K562 (cell line): ENCODE measurements around the gene FAM174B. TPM values are rescaled to one million over a fixed set of nuclear protein-coding genes. Genes with fewer than 3 reads are reported as not detected.

Experiments used
- ATAC-seq: fragments of 200-7000 bp; cut with Tn5 transposase; 3 replicates; pipeline ENCODE4 v1.9.1; 2020; ENCODE audit warnings: moderate library complexity
- BruUV-seq: library from RNA; stranded (reverse); fragments of 400-500 nt; replicated peaks from 2 replicates; lab custom pipeline; 2021; lab: Mats Ljungman, UMichigan
- CTCF ChIA-PET: fragments of 300-600 bp; formaldehyde crosslinking; extraction: SDS; loops from one replicate; lab custom pipeline; 2021; ENCODE audit warnings: low intra/inter-chr PET ratio; lab: Yijun Ruan, JAX
- POLR2A ChIA-PET: fragments of 300-600, 350-650 bp; sonication (Branson Sonifier 250); formaldehyde crosslinking; extraction: SDS; loops from one replicate; lab custom pipeline; 2021; ENCODE audit warnings: antibody characterized with exemption, inconsistent platforms; lab: Yijun Ruan, JAX
- DNase-seq, 4 experiments: peaks; one replicate each; pipeline versions ENCODE4 v3.0.0 to v3.0.0-alpha.2; 2011 to 2018; ENCODE audit warnings: low spot score in 3 of 4, mixed read lengths in 3 of 4; ENCODE audit errors: extremely low read depth in 1 of 4
- FAIRE-seq: peaks from 2 replicates; lab custom pipeline; 2011; peaks lifted over from hg19 to GRCh38; lab: Jason Lieb, UNC
- H2AFZ ChIP-seq: 2 replicates; pipeline ENCODE4 v1.6.0; 2011; ENCODE audit warnings: low read depth, low read length, control low read depth, inconsistent platforms
- H3K27ac ChIP-seq: fragments of 200-600 bp; 3 replicates; pipeline ENCODE4 v1.8.0; 2011; ENCODE audit warnings: low read depth, mild to moderate bottlenecking, control low read depth, inconsistent platforms, low read length, moderate library complexity, mixed read lengths; ENCODE audit errors: extremely low read depth
- H3K27me3 ChIP-seq, 2 experiments: fragments of 300-600 bp in 1 of 2; 2 replicates in 1 of 2; 3 replicates in 1 of 2; pipeline versions ENCODE4 v1.6.0 to v1.8.0; 2011; ENCODE audit warnings: inconsistent platforms in 2 of 2, low read length in 2 of 2, mild to moderate bottlenecking in 1 of 2, mixed read lengths in 1 of 2, moderate library complexity in 1 of 2; ENCODE audit not compliant: control insufficient read depth in 2 of 2, insufficient read depth in 2 of 2
- H3K36me3 ChIP-seq: fragments of 300-600 bp; 3 replicates; pipeline ENCODE4 v1.8.0; 2011; ENCODE audit warnings: mild to moderate bottlenecking, low read length, inconsistent platforms; ENCODE audit not compliant: control insufficient read depth, insufficient read depth
- H3K4me1 ChIP-seq, 2 experiments: fragments of 200-600 bp in 1 of 2; replicated peaks in 1 of 2; 2 replicates in 1 of 2; 3 replicates in 1 of 2; pipeline versions ENCODE4 v1.5.1 to v1.8.0; 2011; ENCODE audit warnings: inconsistent platforms in 2 of 2, low read length in 2 of 2, mild to moderate bottlenecking in 1 of 2, mixed read lengths in 1 of 2, moderate library complexity in 1 of 2; ENCODE audit not compliant: control insufficient read depth in 2 of 2, insufficient read depth in 2 of 2
- H3K4me2 ChIP-seq: 2 replicates; pipeline ENCODE4 v1.6.1; 2011; ENCODE audit warnings: low read length, control low read depth, inconsistent platforms, mixed read lengths; ENCODE audit not compliant: insufficient read depth
- H3K4me3 ChIP-seq: fragments of 200-600 bp; sonication (generic), shearing (Covaris generic); 2 replicates; pipeline ENCODE4 v1.5.1; 2016; ENCODE audit warnings: control low read depth, inconsistent platforms
- H3K79me2 ChIP-seq: fragments of 200-600 bp; 3 replicates; pipeline ENCODE4 v1.8.0; 2011; ENCODE audit warnings: low read length, inconsistent platforms; ENCODE audit not compliant: control insufficient read depth, insufficient read depth
- H3K9ac ChIP-seq, 2 experiments: 2 replicates each; pipeline versions ENCODE4 v1.6.0 to v1.6.1; 2011; ENCODE audit warnings: low read depth in 2 of 2, low read length in 2 of 2, control low read depth in 1 of 2, inconsistent platforms in 1 of 2, mild to moderate bottlenecking in 1 of 2, mixed read lengths in 1 of 2; ENCODE audit not compliant: insufficient read depth in 1 of 2
- H3K9me1 ChIP-seq: one replicate; pipeline ENCODE4 v1.6.0; 2011; ENCODE audit warnings: inconsistent platforms, mild to moderate bottlenecking, low read length, moderate library complexity; ENCODE audit not compliant: control insufficient read depth, insufficient read depth
- H3K9me3 ChIP-seq: replicated peaks from 2 replicates; pipeline ENCODE4 v1.5.1; 2011; ENCODE audit warnings: low read depth, low read length, inconsistent platforms; ENCODE audit not compliant: control insufficient read depth, insufficient read depth
- H4K20me1 ChIP-seq: replicated peaks from 2 replicates; pipeline ENCODE4 v1.6.1; 2011; ENCODE audit warnings: low read length, inconsistent platforms, mixed read lengths; ENCODE audit not compliant: control insufficient read depth, insufficient read depth
- CC2D1A ChIP-seq: fragments of 450-650 bp; IDR thresholded peaks from 2 replicates; pipeline ENCODE4 v1.6.1; 2017; ENCODE audit warnings: mild to moderate bottlenecking
- HIVEP1 ChIP-seq: fragments of 250-450 bp; sonication (Bioruptor Pico); IDR thresholded peaks from 2 replicates; pipeline ENCODE4 v1.4.0; 2020; ENCODE audit warnings: mild to moderate bottlenecking
- HNRNPLL ChIP-seq: fragments of 200-400 bp; formaldehyde crosslinking; IDR thresholded peaks from 2 replicates; pipeline ENCODE4 v1.6.1; 2017; ENCODE audit warnings: low read length, low read depth, mild to moderate bottlenecking; ENCODE audit not compliant: poor library complexity, severe bottlenecking
- IFI16 ChIP-seq: fragments of 250-450 bp; sonication (Bioruptor Pico); IDR thresholded peaks from 2 replicates; pipeline ENCODE4 v2.1.2; 2022; ENCODE audit warnings: mild to moderate bottlenecking, inconsistent platforms
- MCM3 ChIP-seq: fragments of 450-650 bp; IDR thresholded peaks from 2 replicates; pipeline ENCODE4 v1.6.1; 2016
- NFIX ChIP-seq: fragments of 250-450 bp; sonication (Bioruptor Pico); IDR thresholded peaks from 2 replicates; pipeline ENCODE4 v1.4.0; 2020; ENCODE audit warnings: low read depth, mild to moderate bottlenecking, moderate library complexity
- SLC30A9 ChIP-seq: fragments of 250-450 bp; sonication (Bioruptor Pico); IDR thresholded peaks from 2 replicates; pipeline ENCODE4 v1.8.0; 2022; ENCODE audit warnings: mild to moderate bottlenecking, moderate library complexity
- SMAD4 ChIP-seq: fragments of 250-450 bp; sonication (Bioruptor Pico); conservative IDR thresholded peaks from 2 replicates; pipeline ENCODE4 v1.8.0; 2021; ENCODE audit warnings: inconsistent platforms, mild to moderate bottlenecking, moderate library complexity
- U2AF1 ChIP-seq: fragments of 200-400 bp; formaldehyde crosslinking; optimal IDR thresholded peaks from 2 replicates; pipeline ENCODE3; 2017; ENCODE audit warnings: mild to moderate bottlenecking, low read depth, low read length, moderate library complexity
- XRCC3 ChIP-seq: fragments of 450-650 bp; IDR thresholded peaks from 2 replicates; pipeline ENCODE4 v1.6.1; 2017; ENCODE audit warnings: mild to moderate bottlenecking, moderate library complexity
- ZBTB17 ChIP-seq: fragments of 450-650 bp; formaldehyde crosslinking; IDR thresholded peaks from 2 replicates; pipeline ENCODE4 v1.4.0; 2020; ENCODE audit warnings: mild to moderate bottlenecking
- ZNF175 ChIP-seq: fragments of 200-800 bp; sonication (Bioruptor generic); IDR thresholded peaks from 2 replicates; pipeline ENCODE4 v1.6.1; 2016; ENCODE audit warnings: low read depth, mild to moderate bottlenecking, missing genetic modification characterization, missing compliant biosample characterization
- ZNF707 ChIP-seq: fragments of 250-450 bp; sonication (Bioruptor Pico); conservative IDR thresholded peaks from 2 replicates; pipeline ENCODE4 v1.8.0; 2022; ENCODE audit warnings: inconsistent platforms, mild to moderate bottlenecking, moderate library complexity
- WGBS: fragments of 100-300 bp; shearing (Covaris generic); methylation state at CpG from one replicate; pipeline ENCODE4 v1.1.6; 2016; ENCODE audit warnings: low coverage, mixed read lengths; ENCODE audit not compliant: insufficient coverage; ENCODE audit errors: missing lambda C conversion rate; 5-methylcytosine and 5-hydroxymethylcytosine counted together
- in situ Hi-C: fragments of 300-500 bp; cut with MboI; formaldehyde crosslinking; loops from 4 replicates; pipeline ENCODE4 v1.15.0; 2018; ENCODE audit warnings: inconsistent platforms, mixed read lengths
- intact Hi-C: fragments of 100-400 bp; cut with micrococcal nuclease; formaldehyde crosslinking; loops from 2 replicates; pipeline ENCODE4 v1.14.2; 2022
- polyA plus RNA-seq, 8 experiments: library from polyadenylated mRNA; depleted of rRNA in 4 of 8; stranded (reverse) in 5 of 8; unstranded in 3 of 8; fragments of >200 nt; fragmentation: Nextera tagmentation in 2 of 8; fragmentation: Illumina TruSeq in 1 of 8; extraction: Ambion mirVana in 2 of 8; extraction: Trizol in 1 of 8; gene quantifications; 2 replicates each; pipeline versions ENCODE4 v1.2.1 to v1.2.3, GENCODE V29; 2011 to 2014; ENCODE audit warnings: inconsistent platforms in 1 of 8, missing spikeins in 1 of 8
- total RNA-seq, 7 experiments: library from RNA; depleted of rRNA in 6 of 7; stranded (reverse); fragments of >200 nt in 6 of 7; fragmentation: Illumina TruSeq in 2 of 7; extraction: Trizol in 2 of 7; gene quantifications; 2 replicates each; pipeline versions ENCODE4 v1.2.1 to v1.2.3, GENCODE V29; 2011 to 2021; ENCODE audit warnings: low replicate concordance in 1 of 7
- TF ChIP-seq, protein P1 (sequence below): sonication (generic); formaldehyde crosslinking; IDR thresholded peaks from 2 replicates; pipeline ENCODE4 v1.8.1; 2023; ENCODE audit warnings: mild to moderate bottlenecking, missing genetic modification reagents
- TF ChIP-seq, protein P2 (sequence below): fragments of 200-800 bp; sonication (Bioruptor generic); IDR thresholded peaks from 2 replicates; pipeline ENCODE4 v1.6.1; 2017; ENCODE audit warnings: missing genetic modification characterization, missing compliant biosample characterization
- TF ChIP-seq, protein P3 (sequence below), 2 experiments: IDR thresholded peaks in 1 of 2; conservative IDR thresholded peaks in 1 of 2; 2 replicates each; pipeline ENCODE4 v1.6.1; 2016; ENCODE audit warnings: low read depth in 2 of 2, mild to moderate bottlenecking in 1 of 2, missing compliant biosample characterization in 1 of 2, missing genetic modification characterization in 1 of 2, moderate library complexity in 1 of 2

The FAM174B gene
- total and polyA plus RNA-seq, 9 of the 15 experiments (the other 6 are each of a cell fraction or from before 2014, with no cell fraction given) = 0.39 to 2.7 (median 1.9) TPM; not detected in 1

DNA sequence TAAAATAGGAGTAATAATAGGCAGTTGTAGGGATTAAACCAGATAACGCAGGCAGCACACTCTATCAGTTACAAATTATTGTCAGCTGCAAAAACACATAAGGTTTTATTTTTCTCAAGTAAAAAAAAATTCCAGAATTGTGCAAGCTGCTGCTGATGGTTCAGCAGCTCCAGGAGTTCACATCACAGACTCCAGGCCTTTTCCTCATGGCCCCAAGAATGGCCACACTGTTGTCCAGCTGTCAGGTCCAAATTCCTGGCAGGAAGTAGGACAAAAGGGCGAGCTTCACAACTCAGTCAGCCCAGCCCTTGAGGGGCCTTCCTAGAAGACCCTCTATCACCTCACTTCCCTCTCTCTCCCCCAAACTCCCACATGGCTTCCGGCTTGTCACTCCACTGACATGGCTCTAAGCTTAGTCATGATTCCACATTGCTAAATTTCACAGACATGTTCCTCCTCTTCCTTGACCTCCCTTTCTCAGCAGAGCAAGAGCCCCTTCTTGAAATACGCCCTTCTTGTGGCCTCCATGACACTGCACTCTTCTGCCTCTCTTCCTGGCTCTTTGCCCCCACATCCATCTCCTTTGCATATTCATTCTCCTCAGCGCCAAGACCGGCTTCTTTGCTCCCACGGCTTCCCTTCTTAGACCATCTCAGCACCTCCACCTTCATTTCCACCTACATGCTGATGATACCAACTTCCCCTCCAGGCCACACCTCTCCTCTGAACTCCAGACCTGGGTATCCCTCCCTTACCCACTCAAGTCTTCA, 27.4 kb upstream of the FAM174B start:
- peaks cover 15 to 24% of the 10 kb centered on the region in 2 experiments for H3K27me3 ChIP-seq
- H3K36me3 ChIP-seq = no peaks in the 10 kb centered on the region
- ChIA-PET POLR2A (no interaction called here), CTCF (interaction anchor here (1.0 to 2.6 kb wide), 5 partner anchors 37 to 161 kb away, joined by 3 to 13 read pairs (median 4); no protein-coding TSS in a partner anchor)
- H3K9me1 ChIP-seq = no peaks in the 10 kb centered on the region
- DNase-seq = no peak
- no peak overlapping the region for H3K4me2 ChIP-seq
- WGBS = 2% methylated on average over 7 of the region's 7 CpGs
- H3K4me3 ChIP-seq = no peak overlapping the region
- no peaks in the 10 kb centered on the region for H3K4me1 ChIP-seq
- no peak overlapping the region for H3K9ac ChIP-seq
- H3K9me3 ChIP-seq = no peaks in the 10 kb centered on the region
- H4K20me1 ChIP-seq = no peaks in the 10 kb centered on the region
- TF ChIP-seq, protein P1, sequence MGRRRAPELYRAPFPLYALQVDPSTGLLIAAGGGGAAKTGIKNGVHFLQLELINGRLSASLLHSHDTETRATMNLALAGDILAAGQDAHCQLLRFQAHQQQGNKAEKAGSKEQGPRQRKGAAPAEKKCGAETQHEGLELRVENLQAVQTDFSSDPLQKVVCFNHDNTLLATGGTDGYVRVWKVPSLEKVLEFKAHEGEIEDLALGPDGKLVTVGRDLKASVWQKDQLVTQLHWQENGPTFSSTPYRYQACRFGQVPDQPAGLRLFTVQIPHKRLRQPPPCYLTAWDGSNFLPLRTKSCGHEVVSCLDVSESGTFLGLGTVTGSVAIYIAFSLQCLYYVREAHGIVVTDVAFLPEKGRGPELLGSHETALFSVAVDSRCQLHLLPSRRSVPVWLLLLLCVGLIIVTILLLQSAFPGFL (CRISPR knock-in tag) = no peak
- TF ChIP-seq XRCC3 (no peak), SLC30A9 (CRISPR knock-in tag) (no peak), HIVEP1 (CRISPR knock-in tag) (no peak), ZNF707 (CRISPR knock-in tag) (no peak), MCM3 (no peak), SMAD4 (no peak), ZNF175 (CRISPR knock-in tag) (no peak), CC2D1A (no peak), U2AF1 (no peak), HNRNPLL (no peak), IFI16 (CRISPR knock-in tag) (no peak), ZBTB17 (CRISPR knock-in tag) (no peak), NFIX (CRISPR knock-in tag) (no peak)
- TF ChIP-seq, protein P2, sequence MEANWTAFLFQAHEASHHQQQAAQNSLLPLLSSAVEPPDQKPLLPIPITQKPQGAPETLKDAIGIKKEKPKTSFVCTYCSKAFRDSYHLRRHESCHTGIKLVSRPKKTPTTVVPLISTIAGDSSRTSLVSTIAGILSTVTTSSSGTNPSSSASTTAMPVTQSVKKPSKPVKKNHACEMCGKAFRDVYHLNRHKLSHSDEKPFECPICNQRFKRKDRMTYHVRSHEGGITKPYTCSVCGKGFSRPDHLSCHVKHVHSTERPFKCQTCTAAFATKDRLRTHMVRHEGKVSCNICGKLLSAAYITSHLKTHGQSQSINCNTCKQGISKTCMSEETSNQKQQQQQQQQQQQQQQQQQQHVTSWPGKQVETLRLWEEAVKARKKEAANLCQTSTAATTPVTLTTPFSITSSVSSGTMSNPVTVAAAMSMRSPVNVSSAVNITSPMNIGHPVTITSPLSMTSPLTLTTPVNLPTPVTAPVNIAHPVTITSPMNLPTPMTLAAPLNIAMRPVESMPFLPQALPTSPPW (CRISPR knock-in tag) = no peak
- TF ChIP-seq, protein P3, sequence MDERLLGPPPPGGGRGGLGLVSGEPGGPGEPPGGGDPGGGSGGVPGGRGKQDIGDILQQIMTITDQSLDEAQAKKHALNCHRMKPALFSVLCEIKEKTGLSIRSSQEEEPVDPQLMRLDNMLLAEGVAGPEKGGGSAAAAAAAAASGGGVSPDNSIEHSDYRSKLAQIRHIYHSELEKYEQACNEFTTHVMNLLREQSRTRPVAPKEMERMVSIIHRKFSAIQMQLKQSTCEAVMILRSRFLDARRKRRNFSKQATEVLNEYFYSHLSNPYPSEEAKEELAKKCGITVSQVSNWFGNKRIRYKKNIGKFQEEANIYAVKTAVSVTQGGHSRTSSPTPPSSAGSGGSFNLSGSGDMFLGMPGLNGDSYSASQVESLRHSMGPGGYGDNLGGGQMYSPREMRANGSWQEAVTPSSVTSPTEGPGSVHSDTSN (CRISPR knock-in tag; IDR thresholded peaks at IDR 0.05; ENCODE audit: low read depth) = no peak
- TF ChIP-seq, protein P3 (tag; conservative IDR thresholded peaks at IDR 0.05; ENCODE audit: low read depth) = no peak
- H3K79me2 ChIP-seq = no peaks in the 10 kb centered on the region
- BruUV-seq = no TSS peak
- intact Hi-C loops (loop anchor here (1.0 to 10.0 kb wide), 4 partner anchors 52 to 588 kb away; no protein-coding TSS in a partner anchor), in situ Hi-C loops (no loop called here)
- 0 out of 2 replicates have a peak overlapping the region, but pooled peaks have one; percentile 4 for H2AFZ ChIP-seq
- no peak overlapping the region for H3K27ac ChIP-seq
- ATAC-seq = no peak; the same call in 2 of the 3 replicates
- FAIRE-seq = no peak
